NCI-H2227 (cell line): ENCODE results near the gene NPBWR2.
"Not testable (repeated sequence)": the region's sequence is repeated elsewhere in the genome, so short reads cannot be mapped to it uniquely, and the experiment has no call there.

Source experiments
- DNase-seq: peaks from one replicate; lab custom pipeline; 2025; ENCODE audit not compliant: unreplicated experiment; lab: John Stamatoyannopoulos, UW

The NPBWR2 gene

DNA sequence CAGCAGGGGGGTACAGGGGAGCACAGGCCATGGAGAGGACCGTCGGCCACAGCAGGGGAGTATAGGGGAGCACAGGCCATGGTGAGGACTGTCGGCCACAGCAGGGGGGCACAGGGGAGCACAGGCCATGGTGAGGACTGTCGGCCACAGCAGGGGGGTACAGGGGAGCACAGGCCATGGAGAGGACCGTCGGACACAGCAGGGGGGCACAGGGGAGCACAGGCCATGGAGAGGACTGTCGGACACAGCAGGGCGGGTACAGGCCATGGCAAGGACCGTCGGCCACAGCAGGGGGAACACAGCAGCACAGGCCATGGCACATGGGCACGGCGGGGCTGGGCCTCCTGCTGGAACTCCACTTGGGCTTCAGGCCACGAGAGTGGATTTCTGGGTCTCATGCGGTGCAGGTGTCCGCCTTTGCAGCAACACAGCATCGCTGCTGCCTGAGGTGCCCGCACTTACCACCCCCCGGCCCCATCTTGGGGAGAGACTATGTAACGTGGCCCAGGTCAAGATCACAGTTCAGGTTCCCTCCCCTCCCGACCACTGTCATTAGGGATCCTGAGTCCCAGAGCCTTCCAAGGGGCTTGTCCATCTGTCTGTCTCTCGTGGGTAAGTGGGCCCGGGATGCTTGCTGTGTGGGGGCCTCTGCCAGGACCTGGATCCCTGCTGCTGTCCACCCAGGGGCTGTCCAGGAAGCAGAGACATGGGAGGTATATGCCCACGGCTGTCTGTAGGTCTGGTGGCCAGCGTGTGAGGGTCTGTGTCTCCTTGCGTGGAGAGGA is 2.5 kb downstream of the NPBWR2 start:
- DNase-seq: no peak

- DNase-seq: no peak
Observed at GRCh38 chr20:64103871-64104666, 3.3 kb downstream of the NPBWR2 start.

DNA sequence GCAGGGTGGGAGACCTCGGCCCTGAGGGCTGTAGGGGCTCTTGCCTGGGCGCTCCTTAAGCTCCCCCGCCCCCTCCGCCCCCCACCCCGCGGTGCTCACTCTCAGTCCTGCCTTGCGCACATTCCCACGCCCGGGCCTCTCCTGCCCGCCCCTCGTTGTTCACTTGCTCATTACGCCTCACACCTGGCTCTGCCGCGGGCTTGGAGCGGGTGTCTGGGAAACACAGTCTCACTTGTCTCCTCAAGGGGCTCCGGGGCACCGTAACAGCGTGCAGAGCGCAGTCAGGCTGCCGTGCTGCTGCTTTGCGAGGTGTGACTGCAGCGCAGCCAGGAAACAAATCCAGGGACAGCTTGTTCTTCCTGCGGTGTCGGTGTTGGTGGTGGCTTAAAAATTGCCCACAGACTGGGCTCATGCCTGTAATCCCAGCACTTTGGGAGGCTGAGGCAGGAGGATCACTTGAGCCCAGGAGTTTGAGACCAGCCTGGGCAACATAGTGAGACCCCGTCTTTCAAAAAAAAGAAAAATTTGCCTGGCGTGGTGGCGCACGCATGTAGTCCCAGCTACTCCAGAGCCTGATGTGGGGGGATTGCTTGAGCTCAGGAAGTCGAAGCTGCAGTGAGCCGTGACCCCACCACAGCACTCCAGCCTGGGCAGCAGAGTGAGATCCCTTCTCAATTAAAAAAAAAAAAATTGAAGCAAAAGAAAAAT is 4.6 kb downstream of the NPBWR2 start:
- DNase-seq: peak; percentile 85

DNA sequence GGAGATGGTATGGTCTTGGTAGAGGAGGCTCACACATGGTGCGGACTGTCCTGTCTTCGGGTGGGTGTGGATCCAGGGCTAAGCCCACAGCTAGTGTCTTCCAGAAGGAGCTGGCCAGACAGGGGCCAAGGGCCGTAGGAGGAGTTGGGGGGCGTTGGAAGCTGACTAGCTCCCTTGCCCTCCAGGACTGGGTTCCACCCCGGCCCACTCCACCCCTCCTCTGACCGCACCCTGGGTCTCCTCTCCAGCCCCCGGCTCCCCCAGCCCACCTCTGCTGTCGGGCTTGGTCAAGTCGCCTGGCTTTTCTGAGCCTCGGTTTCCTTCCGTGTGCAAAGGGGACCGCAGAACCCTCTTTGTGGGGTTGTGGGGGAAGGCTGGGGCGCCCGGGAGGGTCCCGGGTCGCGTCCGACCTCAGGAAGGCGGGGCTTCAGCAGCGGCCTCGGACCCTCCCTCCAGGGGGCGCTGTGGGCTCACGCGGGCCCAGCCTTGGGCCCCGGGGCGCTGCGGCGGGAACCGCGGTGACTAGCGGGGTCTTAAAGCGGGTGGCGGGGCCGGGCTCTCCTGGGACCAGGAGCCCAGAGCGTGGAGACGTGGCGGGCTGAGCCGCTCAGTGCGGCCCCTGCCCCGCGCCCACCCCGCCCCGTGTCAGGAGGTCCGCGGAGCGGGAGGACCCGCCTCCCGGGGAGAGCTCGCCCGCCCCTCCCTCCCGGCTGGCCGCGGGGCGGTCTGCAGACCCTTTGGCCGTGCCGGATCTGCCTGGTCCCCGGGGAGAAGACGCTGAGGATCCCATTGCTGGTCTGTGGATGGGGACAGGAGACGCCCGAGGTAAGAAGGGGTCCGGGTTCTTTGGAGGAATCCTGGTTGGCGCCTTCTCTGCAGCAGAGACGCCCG is 5.4 kb downstream of the NPBWR2 start:
- peak; percentile 84 for DNase-seq

DNA sequence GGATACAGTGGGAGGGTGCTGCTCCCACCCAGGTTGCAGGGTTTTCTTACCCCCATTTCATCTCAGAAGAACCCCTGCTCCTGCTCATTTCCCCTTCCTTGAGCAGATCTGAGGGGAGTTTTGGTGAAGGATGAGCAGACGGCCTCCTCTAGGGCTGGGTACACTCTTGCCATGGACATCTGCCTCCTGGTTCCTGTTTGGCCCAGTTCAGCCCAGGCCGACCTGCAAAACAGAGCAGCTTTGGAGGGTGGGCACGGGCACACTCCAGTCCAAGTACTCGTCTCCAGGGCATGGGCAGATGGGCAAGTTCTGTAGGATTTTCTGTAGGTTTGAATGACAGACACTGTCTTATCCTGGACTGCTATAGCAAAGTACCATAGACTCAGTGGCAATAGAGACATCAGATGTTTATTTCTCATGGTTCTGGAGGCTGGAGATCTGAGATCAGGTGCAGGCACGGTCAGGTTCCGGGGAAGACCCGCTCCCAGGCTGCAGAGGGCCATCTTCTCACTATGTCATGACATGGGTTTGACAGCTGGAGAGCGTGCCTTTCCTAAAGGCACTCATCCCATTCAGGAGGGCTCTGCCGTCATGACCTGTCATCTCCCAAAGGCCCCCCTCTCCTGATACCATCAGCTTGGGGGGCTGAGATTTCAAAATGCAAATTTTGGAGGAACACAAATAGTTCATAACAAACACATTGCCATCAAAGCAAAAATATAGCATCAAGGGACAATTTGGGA is 6.2 kb downstream of the NPBWR2 start:
- DNase-seq: no peak

- no peak for DNase-seq
Observed at GRCh38 chr20:64100566-64100888, 6.8 kb downstream of the NPBWR2 start.

- no peak for DNase-seq
Observed at GRCh38 chr20:64099880-64100565, 7.3 kb downstream of the NPBWR2 start.

- DNase-seq: no peak
Observed at GRCh38 chr20:64099086-64099786, 8.1 kb downstream of the NPBWR2 start.

GRCh38 chr20:64098471-64099013 is 8.8 kb downstream of the NPBWR2 start:
- no peak for DNase-seq

DNA sequence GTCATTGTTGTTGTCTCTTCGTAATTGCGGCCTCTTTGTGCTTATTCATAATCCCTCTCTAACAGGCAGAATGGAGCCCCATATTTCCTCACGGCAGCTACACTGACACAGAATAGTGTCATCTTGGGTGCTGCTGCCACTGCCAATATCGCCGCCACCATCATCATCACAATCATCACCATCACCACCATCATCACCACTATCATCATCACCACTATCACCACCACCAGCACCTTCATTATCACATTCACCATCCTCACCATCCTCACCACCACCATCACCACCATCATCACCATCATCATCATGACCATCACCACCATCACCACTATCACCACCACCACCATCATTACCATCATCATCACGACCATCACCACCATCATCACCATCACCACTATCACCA is 10.8 kb downstream of the NPBWR2 start:
- no peak for DNase-seq

DNA sequence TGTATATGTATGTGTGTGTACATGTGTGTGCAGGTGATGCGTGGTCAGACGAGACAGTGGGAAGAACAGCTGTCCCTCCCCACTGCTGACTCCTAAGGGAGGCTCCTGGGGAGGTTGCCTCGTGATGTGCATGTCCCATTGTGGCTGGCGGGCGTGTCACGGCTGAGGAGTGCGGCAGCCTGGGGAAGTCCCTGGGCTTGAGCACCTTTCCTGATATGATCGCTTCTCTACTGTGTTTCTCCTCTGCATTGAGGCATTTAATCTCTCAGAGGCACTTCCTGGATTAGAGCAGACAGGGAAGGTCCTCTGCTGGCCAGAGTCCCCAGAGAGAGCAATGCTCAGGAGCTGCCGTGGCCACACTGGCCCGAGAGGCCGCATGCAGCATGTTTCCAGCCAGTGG is 11.4 kb downstream of the NPBWR2 start:
- DNase-seq: no peak

DNA sequence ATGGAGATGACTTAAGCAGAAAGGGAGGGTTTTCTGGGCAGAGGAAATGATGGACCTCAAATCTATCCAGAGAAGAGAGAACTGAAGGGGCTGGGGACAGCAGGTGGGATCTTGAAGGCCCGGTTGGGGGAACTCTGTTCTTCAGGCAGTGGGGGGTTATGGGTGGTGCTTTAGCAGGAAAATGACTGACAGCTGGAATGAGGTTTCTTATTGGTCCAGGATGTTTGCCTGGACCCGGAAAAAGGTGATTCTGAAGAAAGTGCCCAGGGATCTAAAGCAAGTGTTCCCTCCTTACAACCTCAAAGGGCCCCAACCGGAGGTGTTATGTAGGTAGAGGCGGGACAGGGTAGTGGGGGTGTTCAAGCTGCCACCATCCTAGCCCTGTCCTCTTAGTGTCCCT is 11.9 kb downstream of the NPBWR2 start:
- no peak for DNase-seq

- no peak for DNase-seq
Observed at GRCh38 chr20:64093013-64093503, 14.3 kb downstream of the NPBWR2 start.

GRCh38 chr20:64092258-64093012 is 14.9 kb downstream of the NPBWR2 start:
- no peak for DNase-seq

GRCh38 chr20:64091770-64092169 is 15.6 kb downstream of the NPBWR2 start:
- DNase-seq: peak; percentile 77

- no peak for DNase-seq
Observed at GRCh38 chr20:64091340-64091739, 16.0 kb downstream of the NPBWR2 start.

DNA sequence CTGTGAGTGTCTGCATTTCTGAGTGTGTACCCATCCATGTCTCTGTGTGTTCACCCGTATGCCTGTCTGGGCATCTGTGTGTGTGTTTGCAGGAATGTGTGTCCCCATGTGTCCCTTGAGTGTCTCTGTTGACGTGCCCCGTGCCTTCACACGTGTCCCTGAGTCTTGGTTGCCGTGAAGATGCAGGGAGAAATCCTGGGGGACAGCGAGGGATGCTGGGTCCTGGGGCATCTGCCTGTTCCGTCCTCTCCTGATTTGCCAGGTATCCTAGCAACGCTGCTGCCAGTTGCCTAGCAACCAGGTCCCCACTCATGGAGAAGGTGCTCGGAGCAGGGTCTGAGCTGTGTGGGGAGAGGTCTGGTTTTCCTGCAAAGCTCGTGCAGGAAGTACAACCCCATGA is 17.2 kb downstream of the NPBWR2 start:
- peak; percentile 89 for DNase-seq

DNA sequence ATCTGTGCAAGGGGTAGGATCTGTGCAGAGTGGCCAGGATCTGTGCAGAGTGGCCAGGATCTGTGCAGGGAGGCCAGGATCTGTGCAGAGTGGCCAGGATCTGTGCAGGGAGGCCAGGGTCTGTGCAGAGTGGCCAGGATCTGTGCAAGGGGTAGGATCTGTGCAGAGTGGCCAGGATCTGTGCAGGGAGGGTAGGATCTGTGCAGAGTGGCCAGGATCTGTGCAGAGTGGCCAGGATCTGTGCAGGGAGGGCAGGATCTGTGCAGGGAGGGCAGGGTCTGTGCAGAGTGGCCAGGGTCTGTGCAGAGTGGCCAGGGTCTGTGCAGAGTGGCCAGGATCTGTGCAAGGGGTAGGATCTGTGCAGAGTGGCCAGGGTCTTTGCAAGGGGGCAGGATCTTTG is 18.8 kb downstream of the NPBWR2 start:
- DNase-seq: not testable (repeated sequence)
